HEK293 (cell line): ENCODE data around the gene SDF2L1.

ENCODE experiments used
- CTCF ChIA-PET: fragments of 350-600 bp; formaldehyde crosslinking; extraction: SDS; loops from one replicate; lab custom pipeline; 2021; ENCODE audit warnings: antibody characterized with exemption; lab: Yijun Ruan, JAX
- POLR2A ChIA-PET: fragments of 300-600 bp; formaldehyde crosslinking; extraction: SDS; loops from one replicate; lab custom pipeline; 2020; ENCODE audit warnings: antibody characterized with exemption, inconsistent platforms; lab: Yijun Ruan, JAX
- H3K27ac ChIP-seq: fragments of 200-500 bp; sonication (Bioruptor generic); 2 replicates; pipeline ENCODE4 v1.5.1; 2014; ENCODE audit warnings: low read depth, low read length, control low read depth, inconsistent platforms; ENCODE audit errors: extremely low read depth
- H3K36me3 ChIP-seq, 2 experiments: fragments of 200-500 bp in 1 of 2; sonication (Bioruptor generic) in 1 of 2; 1 replicate in 1 of 2; 2 replicates in 1 of 2; pipeline ENCODE4 v1.5.1; 2014 to 2017; ENCODE audit warnings: inconsistent platforms in 2 of 2, low read length in 2 of 2; ENCODE audit not compliant: control insufficient read depth in 2 of 2, insufficient read depth in 1 of 2
- H3K4me1 ChIP-seq: fragments of 200-500 bp; sonication (Bioruptor generic); 2 replicates; pipeline ENCODE4 v1.5.1; 2014; ENCODE audit warnings: mild to moderate bottlenecking, low read length, inconsistent platforms; ENCODE audit not compliant: control insufficient read depth, insufficient read depth
- H3K4me3 ChIP-seq: 2 replicates; pipeline ENCODE4 v1.5.1; 2011; ENCODE audit warnings: low read depth, mild to moderate bottlenecking, control low read depth, low read length, moderate library complexity
- H3K9me3 ChIP-seq: fragments of 200-500 bp; sonication (Bioruptor generic); 2 replicates; pipeline ENCODE4 v1.5.1; 2014; ENCODE audit warnings: low read depth, low read length, inconsistent platforms; ENCODE audit not compliant: control insufficient read depth, insufficient read depth
- EGR2 ChIP-seq: fragments of 450-650 bp; formaldehyde crosslinking; IDR thresholded peaks from 2 replicates; pipeline ENCODE4 v1.5.1; 2016; ENCODE audit warnings: low read depth, missing biosample characterization, missing genetic modification characterization
- KLF10 ChIP-seq: fragments of 450-650 bp; IDR thresholded peaks from 2 replicates; pipeline ENCODE4 v1.5.1; 2018; ENCODE audit warnings: missing biosample characterization, mild to moderate bottlenecking, missing genetic modification characterization
- KLF9 ChIP-seq: fragments of 450-650 bp; formaldehyde crosslinking; IDR thresholded peaks from 2 replicates; pipeline ENCODE4 v1.5.1; 2016; ENCODE audit warnings: missing biosample characterization, missing genetic modification characterization, low read depth
- OVOL3 ChIP-seq: fragments of 450-650 bp; formaldehyde crosslinking; IDR thresholded peaks from 2 replicates; pipeline ENCODE4 v1.5.1; 2016; ENCODE audit warnings: missing biosample characterization, missing genetic modification characterization
- SALL2 ChIP-seq: fragments of 450-650 bp; formaldehyde crosslinking; IDR thresholded peaks from 2 replicates; pipeline ENCODE4 v1.5.0; 2017; ENCODE audit warnings: missing biosample characterization, mild to moderate bottlenecking, missing genetic modification characterization, borderline replicate concordance
- SP2 ChIP-seq: fragments of 450-650 bp; formaldehyde crosslinking; IDR thresholded peaks from 2 replicates; pipeline ENCODE4 v1.5.1; 2016; ENCODE audit warnings: missing biosample characterization, missing genetic modification characterization
- SP7 ChIP-seq: fragments of 450-650 bp; formaldehyde crosslinking; IDR thresholded peaks from 2 replicates; pipeline ENCODE4 v1.5.1; 2016; ENCODE audit warnings: missing biosample characterization, missing genetic modification characterization
- ZBTB48 ChIP-seq: fragments of 450-650 bp; formaldehyde crosslinking; IDR thresholded peaks from 2 replicates; pipeline ENCODE4 v1.5.1; 2016; ENCODE audit warnings: missing biosample characterization, missing genetic modification characterization
- ZFHX2 ChIP-seq: fragments of 450-650 bp; formaldehyde crosslinking; conservative IDR thresholded peaks from 2 replicates; pipeline ENCODE4 v1.5.1; 2016; ENCODE audit warnings: missing biosample characterization, missing genetic modification characterization
- ZIC2 ChIP-seq: fragments of 450-650 bp; formaldehyde crosslinking; IDR thresholded peaks from 2 replicates; pipeline ENCODE4 v1.5.1; 2016; ENCODE audit warnings: missing biosample characterization, missing genetic modification characterization
- ZNF2 ChIP-seq: fragments of 450-650 bp; formaldehyde crosslinking; IDR thresholded peaks from 2 replicates; pipeline ENCODE4 v1.5.1; 2016; ENCODE audit warnings: missing biosample characterization, missing genetic modification characterization
- ZNF211 ChIP-seq: fragments of 450-650 bp; formaldehyde crosslinking; IDR thresholded peaks from 2 replicates; pipeline ENCODE4 v1.5.1; 2016; ENCODE audit warnings: low read depth, missing biosample characterization, missing genetic modification characterization
- ZNF48 ChIP-seq: fragments of 450-650 bp; formaldehyde crosslinking; IDR thresholded peaks from 2 replicates; pipeline ENCODE4 v1.5.1; 2016; ENCODE audit warnings: missing biosample characterization, missing genetic modification characterization
- ZNF621 ChIP-seq: fragments of 450-650 bp; formaldehyde crosslinking; IDR thresholded peaks from 2 replicates; pipeline ENCODE4 v1.5.1; 2017; ENCODE audit warnings: missing biosample characterization, missing genetic modification characterization
- ZNF629 ChIP-seq: fragments of 450-650 bp; formaldehyde crosslinking; IDR thresholded peaks from 2 replicates; pipeline ENCODE4 v1.5.1; 2017; ENCODE audit warnings: missing biosample characterization, missing genetic modification characterization
- ZNF654 ChIP-seq: fragments of 450-650 bp; formaldehyde crosslinking; IDR thresholded peaks from 2 replicates; pipeline ENCODE4 v1.5.1; 2016; ENCODE audit warnings: low read depth, missing biosample characterization, missing genetic modification characterization
- ZNF658 ChIP-seq: fragments of 450-650 bp; formaldehyde crosslinking; IDR thresholded peaks from 2 replicates; pipeline ENCODE4; 2016; ENCODE audit warnings: missing biosample characterization, missing genetic modification characterization
- ZNF785 ChIP-seq: fragments of 450-650 bp; formaldehyde crosslinking; IDR thresholded peaks from 2 replicates; pipeline ENCODE4 v1.5.1; 2016; ENCODE audit warnings: missing biosample characterization, missing genetic modification characterization
- TF ChIP-seq, protein P1 (sequence below): fragments of 450-650 bp; IDR thresholded peaks from 2 replicates; pipeline ENCODE4 v1.5.1; 2018; ENCODE audit warnings: missing biosample characterization, mild to moderate bottlenecking, missing genetic modification characterization
- TF ChIP-seq, protein P2 (sequence below): fragments of 450-650 bp; formaldehyde crosslinking; conservative IDR thresholded peaks from 2 replicates; pipeline ENCODE4 v1.5.1; 2016; ENCODE audit warnings: low read depth, missing biosample characterization, missing genetic modification characterization
- TF ChIP-seq, protein P3 (sequence below): fragments of 450-650 bp; formaldehyde crosslinking; IDR thresholded peaks from 2 replicates; pipeline ENCODE4 v1.5.1; 2016; ENCODE audit warnings: missing biosample characterization, missing genetic modification characterization

SDF2L1 gene

DNA sequence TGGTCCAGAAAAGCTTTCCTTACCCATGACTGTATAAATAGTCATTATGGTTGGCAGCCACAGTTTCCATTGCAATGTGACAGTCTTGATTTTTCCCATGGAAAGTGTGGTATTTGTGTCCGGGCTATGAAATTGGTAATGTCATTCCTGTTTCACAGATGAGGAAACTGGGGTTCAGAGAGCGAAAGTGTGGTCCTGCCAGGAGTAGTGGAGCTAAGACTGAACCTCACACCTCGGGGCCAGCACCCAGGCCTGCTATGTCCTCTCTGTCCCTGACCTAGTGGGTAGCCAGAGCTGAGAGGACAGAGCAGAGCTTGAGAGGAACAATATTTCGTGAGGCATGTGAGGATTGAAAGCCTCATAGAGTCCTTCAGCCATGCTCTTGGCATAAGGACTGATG is 11.1 kb upstream of the SDF2L1 start:
- ChIA-PET POLR2A (interaction anchor here (0.7 to 2.6 kb wide), 4 partner anchors 11 to 590 kb away, joined by 3 to 24 read pairs (median 6); partner anchors contain the start of gene SDF2L1), CTCF (interaction anchor here (1.0 to 5.1 kb wide), 7 partner anchors 8 to 56 kb away, joined by 3 to 109 read pairs (median 9); partner anchors contain the start of gene SDF2L1)
- TF ChIP-seq, protein P1, sequence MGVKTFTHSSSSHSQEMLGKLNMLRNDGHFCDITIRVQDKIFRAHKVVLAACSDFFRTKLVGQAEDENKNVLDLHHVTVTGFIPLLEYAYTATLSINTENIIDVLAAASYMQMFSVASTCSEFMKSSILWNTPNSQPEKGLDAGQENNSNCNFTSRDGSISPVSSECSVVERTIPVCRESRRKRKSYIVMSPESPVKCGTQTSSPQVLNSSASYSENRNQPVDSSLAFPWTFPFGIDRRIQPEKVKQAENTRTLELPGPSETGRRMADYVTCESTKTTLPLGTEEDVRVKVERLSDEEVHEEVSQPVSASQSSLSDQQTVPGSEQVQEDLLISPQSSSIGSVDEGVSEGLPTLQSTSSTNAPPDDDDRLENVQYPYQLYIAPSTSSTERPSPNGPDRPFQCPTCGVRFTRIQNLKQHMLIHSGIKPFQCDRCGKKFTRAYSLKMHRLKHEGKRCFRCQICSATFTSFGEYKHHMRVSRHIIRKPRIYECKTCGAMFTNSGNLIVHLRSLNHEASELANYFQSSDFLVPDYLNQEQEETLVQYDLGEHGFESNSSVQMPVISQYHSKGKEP = no peak
- no peak for TF ChIP-seq SP7
- no peak for TF ChIP-seq ZNF621 (tag by site-specific recombination)
- TF ChIP-seq ZNF654 (tag by site-specific recombination) = no peak
- TF ChIP-seq ZNF785 = no peak
- TF ChIP-seq ZNF211 = no peak
- TF ChIP-seq ZNF48 = no peak
- no peak for TF ChIP-seq OVOL3 (tag by site-specific recombination)
- TF ChIP-seq SALL2 = no peak
- TF ChIP-seq ZNF658 (tag by site-specific recombination) = no peak
- no peak for TF ChIP-seq ZIC2 (tag by site-specific recombination)
- no peak for TF ChIP-seq ZBTB48 (tag by site-specific recombination)
- no peak for TF ChIP-seq KLF10 (tag by site-specific recombination)
- TF ChIP-seq, protein P2, sequence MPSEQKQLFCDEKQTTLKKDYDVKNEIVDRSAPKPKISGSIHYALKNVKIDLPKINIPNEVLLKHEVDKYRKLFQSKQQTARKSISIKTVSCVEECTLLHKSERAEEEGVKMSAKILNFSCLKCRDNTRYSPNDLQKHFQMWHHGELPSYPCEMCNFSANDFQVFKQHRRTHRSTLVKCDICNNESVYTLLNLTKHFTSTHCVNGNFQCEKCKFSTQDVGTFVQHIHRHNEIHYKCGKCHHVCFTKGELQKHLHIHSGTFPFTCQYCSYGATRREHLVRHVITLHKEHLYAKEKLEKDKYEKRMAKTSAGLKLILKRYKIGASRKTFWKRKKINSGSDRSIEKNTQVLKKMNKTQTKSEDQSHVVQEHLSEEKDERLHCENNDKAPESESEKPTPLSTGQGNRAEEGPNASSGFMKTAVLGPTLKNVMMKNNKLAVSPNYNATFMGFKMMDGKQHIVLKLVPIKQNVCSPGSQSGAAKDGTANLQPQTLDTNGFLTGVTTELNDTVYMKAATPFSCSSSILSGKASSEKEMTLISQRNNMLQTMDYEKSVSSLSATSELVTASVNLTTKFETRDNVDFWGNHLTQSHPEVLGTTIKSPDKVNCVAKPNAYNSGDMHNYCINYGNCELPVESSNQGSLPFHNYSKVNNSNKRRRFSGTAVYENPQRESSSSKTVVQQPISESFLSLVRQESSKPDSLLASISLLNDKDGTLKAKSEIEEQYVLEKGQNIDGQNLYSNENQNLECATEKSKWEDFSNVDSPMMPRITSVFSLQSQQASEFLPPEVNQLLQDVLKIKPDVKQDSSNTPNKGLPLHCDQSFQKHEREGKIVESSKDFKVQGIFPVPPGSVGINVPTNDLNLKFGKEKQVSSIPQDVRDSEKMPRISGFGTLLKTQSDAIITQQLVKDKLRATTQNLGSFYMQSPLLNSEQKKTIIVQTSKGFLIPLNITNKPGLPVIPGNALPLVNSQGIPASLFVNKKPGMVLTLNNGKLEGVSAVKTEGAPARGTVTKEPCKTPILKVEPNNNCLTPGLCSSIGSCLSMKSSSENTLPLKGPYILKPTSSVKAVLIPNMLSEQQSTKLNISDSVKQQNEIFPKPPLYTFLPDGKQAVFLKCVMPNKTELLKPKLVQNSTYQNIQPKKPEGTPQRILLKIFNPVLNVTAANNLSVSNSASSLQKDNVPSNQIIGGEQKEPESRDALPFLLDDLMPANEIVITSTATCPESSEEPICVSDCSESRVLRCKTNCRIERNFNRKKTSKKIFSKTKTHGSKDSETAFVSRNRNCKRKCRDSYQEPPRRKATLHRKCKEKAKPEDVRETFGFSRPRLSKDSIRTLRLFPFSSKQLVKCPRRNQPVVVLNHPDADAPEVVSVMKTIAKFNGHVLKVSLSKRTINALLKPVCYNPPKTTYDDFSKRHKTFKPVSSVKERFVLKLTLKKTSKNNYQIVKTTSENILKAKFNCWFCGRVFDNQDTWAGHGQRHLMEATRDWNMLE (tag by site-specific recombination) = no peak
- TF ChIP-seq, protein P3, sequence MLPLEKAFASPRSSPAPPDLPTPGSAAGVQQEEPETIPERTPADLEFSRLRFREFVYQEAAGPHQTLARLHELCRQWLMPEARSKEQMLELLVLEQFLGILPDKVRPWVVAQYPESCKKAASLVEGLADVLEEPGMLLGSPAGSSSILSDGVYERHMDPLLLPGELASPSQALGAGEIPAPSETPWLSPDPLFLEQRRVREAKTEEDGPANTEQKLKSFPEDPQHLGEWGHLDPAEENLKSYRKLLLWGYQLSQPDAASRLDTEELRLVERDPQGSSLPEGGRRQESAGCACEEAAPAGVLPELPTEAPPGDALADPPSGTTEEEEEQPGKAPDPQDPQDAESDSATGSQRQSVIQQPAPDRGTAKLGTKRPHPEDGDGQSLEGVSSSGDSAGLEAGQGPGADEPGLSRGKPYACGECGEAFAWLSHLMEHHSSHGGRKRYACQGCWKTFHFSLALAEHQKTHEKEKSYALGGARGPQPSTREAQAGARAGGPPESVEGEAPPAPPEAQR (tag by site-specific recombination) = no peak
- TF ChIP-seq ZNF629 (tag by site-specific recombination) = no peak
- no peak overlapping the region for H3K4me3 ChIP-seq
- H3K9me3 ChIP-seq = no peaks in the 10 kb centered on the region
- H3K27ac ChIP-seq = no peak overlapping the region
- H3K4me1 ChIP-seq = no peaks in the 10 kb centered on the region
- peaks cover 0 to 28% of the 10 kb centered on the region in 2 experiments; a peak in 1 of 3 replicates for H3K36me3 ChIP-seq

DNA sequence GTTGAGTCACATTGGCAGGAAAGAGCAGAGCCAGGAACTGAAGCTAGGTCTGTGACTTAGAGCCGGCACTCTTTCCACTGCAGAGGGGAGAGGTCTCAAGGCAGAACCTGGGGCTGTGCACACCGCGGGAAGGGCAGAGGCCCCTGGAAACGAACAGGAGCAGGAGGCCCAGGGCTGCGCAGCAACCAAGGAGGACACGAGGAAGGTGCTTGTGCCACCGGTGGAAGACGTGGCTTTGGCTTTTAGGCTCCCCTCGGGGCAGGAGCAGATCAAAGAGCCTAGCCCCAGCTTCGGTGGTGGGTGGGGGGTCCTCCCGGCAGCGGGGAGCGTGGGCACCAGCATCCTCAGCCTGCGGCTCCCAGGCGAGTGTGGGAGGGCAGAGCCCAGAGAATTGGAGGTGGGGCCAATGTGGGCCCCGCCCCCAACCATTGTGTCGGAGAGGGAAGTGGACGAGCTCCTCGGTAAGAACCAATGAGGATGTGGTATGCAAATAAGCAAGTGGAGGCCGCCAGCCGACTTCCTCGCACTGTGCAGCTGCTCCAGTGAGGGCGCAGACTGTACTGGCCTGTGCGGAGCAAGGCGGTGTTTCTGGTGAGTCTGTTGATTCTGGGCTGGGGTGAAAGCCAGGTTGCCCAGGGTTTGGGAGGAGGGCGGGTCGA is 9.7 kb upstream of the SDF2L1 start, which contains the start of gene CCDC116:
Gene CCDC116, plus strand, starts transcription at position 524 of the 659 bp plus-strand sequence. CDS start 422 bp downstream, outside the sequence.
- CTCF ChIA-PET = interaction anchor here (1.0 to 4.0 kb wide), 3 partner anchors 10 to 20 kb away, joined by 3 to 109 read pairs (median 4); partner anchors contain the start of gene SDF2L1
- POLR2A ChIA-PET = interaction anchor here (1.5 to 2.6 kb wide), 2 partner anchors 10 to 14 kb away, joined by 3 to 24 read pairs; partner anchors contain the start of gene SDF2L1
- peaks cover 0 to 16% of the 10 kb centered on the region in 2 experiments; a peak in 1 of 3 replicates for H3K36me3 ChIP-seq
- H3K4me3 ChIP-seq = no peak within 1 kb of the TSS
- TF ChIP-seq EGR2 (peak; percentile 62), SP2 (tag by site-specific recombination) (peak; percentile 24; the same call in 1 of the 2 replicates), KLF9 (tag by site-specific recombination) (no peak), ZNF2 (no peak), ZFHX2 (peak; percentile 68)
- TF ChIP-seq, all 188 proteins: peak for 3
- Histone ChIP-seq H3K4me1 (no peaks in the 10 kb centered on the region), H3K9me3 (no peaks in the 10 kb centered on the region), H3K27ac (no peak within 1 kb of the TSS)
